A549 (cell line): ENCODE results near the gene CUX1. TPM values are rescaled to one million over a fixed set of nuclear protein-coding genes. Genes with fewer than 3 reads are reported as not detected.

Experiments
- ATAC-seq, 2 experiments: fragments of 200-7000 bp in 1 of 2; fragments of >200 bp in 1 of 2; cut with Nextera tagmentation in 1 of 2; cut with Tn5 transposase in 1 of 2; 3 replicates each; pipeline versions ENCODE4 v1.8.0 to v1.9.1; 2018 to 2020; ENCODE audit warnings: mild to moderate bottlenecking in 1 of 2, moderate library complexity in 1 of 2
- CTCF ChIA-PET: fragments of 300-600 bp; sonication (Branson Sonifier 250); formaldehyde crosslinking; extraction: SDS; loops from one replicate; lab custom pipeline; 2021; ENCODE audit warnings: antibody characterized with exemption, inconsistent platforms; lab: Yijun Ruan, JAX
- POLR2A ChIA-PET: fragments of 350-600 bp; formaldehyde crosslinking; extraction: SDS; loops from one replicate; lab custom pipeline; 2021; ENCODE audit warnings: antibody characterized with exemption, inconsistent platforms; lab: Yijun Ruan, JAX
- DNase-seq, 2 experiments: peaks; one replicate each; pipeline versions ENCODE4 v3.0.0 to v3.0.0-alpha.2; 2011 to 2016; ENCODE audit warnings: low read depth in 1 of 2, low spot score in 1 of 2
- FAIRE-seq: peaks from 2 replicates; lab custom pipeline; 2011; peaks lifted over from hg19 to GRCh38; lab: Jason Lieb, UNC
- H3K27ac ChIP-seq, 2 experiments: fragments of >200 bp; sonication (Bioruptor Twin); formaldehyde crosslinking; 3 replicates each; pipeline ENCODE4 v1.5.1; 2016 to 2017
- H3K4me1 ChIP-seq: fragments of >200 bp; sonication (Bioruptor Twin); formaldehyde crosslinking; 3 replicates; pipeline ENCODE4 v1.6.1; 2016
- H3K4me2 ChIP-seq: fragments of >200 bp; sonication (Bioruptor Twin); formaldehyde crosslinking; 3 replicates; pipeline ENCODE4 v1.6.1; 2016
- H3K4me3 ChIP-seq: fragments of >200 bp; sonication (Bioruptor Twin); formaldehyde crosslinking; 3 replicates; pipeline ENCODE4 v1.5.1; 2016
- H3K9me3 ChIP-seq: fragments of >200 bp; sonication (Bioruptor Twin); formaldehyde crosslinking; 3 replicates; pipeline ENCODE4 v1.6.1; 2016
- BHLHE40 ChIP-seq: IDR thresholded peaks from 2 replicates; pipeline ENCODE4 v1.6.1; 2012; ENCODE audit warnings: low read depth, low read length, inconsistent platforms
- CEBPB ChIP-seq, 2 experiments: fragments of >200 bp in 1 of 2; sonication (Bioruptor Twin) in 1 of 2; formaldehyde crosslinking in 1 of 2; IDR thresholded peaks; 2 replicates each; pipeline ENCODE4 v1.6.1; 2012 to 2016
- CHD2 ChIP-seq: fragments of 150-350 bp; IDR thresholded peaks from 2 replicates; pipeline ENCODE4 v1.6.1; 2014; ENCODE audit warnings: low read length; ENCODE audit not compliant: partially characterized antibody
- CHD4 ChIP-seq: fragments of 200-600 bp; sonication (generic); IDR thresholded peaks from 2 replicates; pipeline ENCODE4 v1.6.1; 2016; ENCODE audit warnings: antibody characterized with exemption, mild to moderate bottlenecking, borderline replicate concordance
- EHF ChIP-seq: fragments of 250-450 bp; sonication (Bioruptor Pico); IDR thresholded peaks from 2 replicates; pipeline ENCODE4 v1.5.0; 2020; ENCODE audit warnings: mild to moderate bottlenecking
- EP300 ChIP-seq, 2 experiments: fragments of >200 bp; sonication (Bioruptor Twin); formaldehyde crosslinking; IDR thresholded peaks; 2 replicates in 1 of 2; 3 replicates in 1 of 2; pipeline ENCODE4 v1.6.1; 2016 to 2017
- GATA3 ChIP-seq: IDR thresholded peaks from 2 replicates; pipeline ENCODE4 v1.6.1; 2012; ENCODE audit warnings: borderline replicate concordance
- HDAC2 ChIP-seq: fragments of 200-600 bp; sonication (generic); IDR thresholded peaks from 2 replicates; pipeline ENCODE4 v1.6.1; 2016
- HEYL ChIP-seq: fragments of 250-450 bp; sonication (Bioruptor Pico); IDR thresholded peaks from 2 replicates; pipeline ENCODE4 v1.8.0; 2021; ENCODE audit warnings: mild to moderate bottlenecking, moderate library complexity
- HOXA7 ChIP-seq: fragments of 250-450 bp; sonication (Bioruptor Pico); IDR thresholded peaks from 2 replicates; pipeline ENCODE4 v1.5.0; 2020; ENCODE audit warnings: mild to moderate bottlenecking, moderate library complexity
- HOXB5 ChIP-seq: fragments of 250-450 bp; sonication (Bioruptor Pico); IDR thresholded peaks from 2 replicates; pipeline ENCODE4 v1.5.0; 2020; ENCODE audit warnings: mild to moderate bottlenecking, moderate library complexity
- JUNB ChIP-seq: fragments of >200 bp; sonication (Bioruptor Twin); formaldehyde crosslinking; IDR thresholded peaks from 2 replicates; pipeline ENCODE4 v1.6.1; 2016
- MYC ChIP-seq: IDR thresholded peaks from 2 replicates; pipeline ENCODE4 v1.6.1; 2012; ENCODE audit warnings: mild to moderate bottlenecking, inconsistent platforms, low read length, improper control_type of control experiment, borderline replicate concordance
- NPAS2 ChIP-seq: fragments of 250-450 bp; sonication (Bioruptor Pico); IDR thresholded peaks from 2 replicates; pipeline ENCODE4 v1.8.0; 2022; ENCODE audit warnings: mild to moderate bottlenecking, moderate library complexity, borderline replicate concordance
- RFX5 ChIP-seq: fragments of 450-650 bp; IDR thresholded peaks from 2 replicates; pipeline ENCODE4 v1.7.1; 2014; ENCODE audit warnings: antibody characterized with exemption, mild to moderate bottlenecking, moderate library complexity
- TFCP2L1 ChIP-seq: fragments of 250-450 bp; sonication (Bioruptor Pico); IDR thresholded peaks from 2 replicates; pipeline ENCODE4 v1.5.0; 2021; ENCODE audit warnings: mild to moderate bottlenecking
- ZFP36 ChIP-seq: fragments of 450-650 bp; IDR thresholded peaks from 2 replicates; pipeline ENCODE4 v1.6.1; 2014; ENCODE audit warnings: borderline replicate concordance; ENCODE audit not compliant: partially characterized antibody
- ZSCAN20 ChIP-seq: fragments of 250-450 bp; sonication (Bioruptor Pico); IDR thresholded peaks from 2 replicates; pipeline ENCODE4 v1.8.0; 2022; ENCODE audit warnings: mild to moderate bottlenecking, moderate library complexity
- WGBS: methylation state at CpG from one replicate; pipeline ENCODE4 v1.1.6; 2017; ENCODE audit errors: missing lambda C conversion rate; 5-methylcytosine and 5-hydroxymethylcytosine counted together
- polyA plus RNA-seq, 4 experiments: library from polyadenylated mRNA; depleted of rRNA in 3 of 4; stranded (reverse); fragments of >200 nt; fragmentation: RNase III in 1 of 4; extraction: RNeasy Plus Mini Kit Qiagen cat#74134 plus additional on column Dnase treatment in 1 of 4; gene quantifications; 2 replicates in 3 of 4; 3 replicates in 1 of 4; pipeline ENCODE4 v1.2.3, GENCODE V29; 2011 to 2017
- TF ChIP-seq, protein P1 (sequence below): fragments of 200-600 bp; sonication (generic); IDR thresholded peaks from 2 replicates; pipeline ENCODE4 v1.6.1; 2016; ENCODE audit warnings: antibody characterized with exemption, mild to moderate bottlenecking, moderate library complexity
- TF ChIP-seq, protein P2 (sequence below): fragments of 450-650 bp; IDR thresholded peaks from 2 replicates; pipeline ENCODE4 v1.6.1; 2014; ENCODE audit warnings: antibody characterized with exemption
- TF ChIP-seq, protein P3 (sequence below): fragments of >200 bp; sonication (Bioruptor Twin); formaldehyde crosslinking; IDR thresholded peaks from 3 replicates; pipeline ENCODE4 v1.5.1; 2016

CUX1 gene
- polyA plus RNA-seq, 2 of the 4 experiments (the other 2 are of a cell fraction), result 32.7 to 33.4 TPM

DNA sequence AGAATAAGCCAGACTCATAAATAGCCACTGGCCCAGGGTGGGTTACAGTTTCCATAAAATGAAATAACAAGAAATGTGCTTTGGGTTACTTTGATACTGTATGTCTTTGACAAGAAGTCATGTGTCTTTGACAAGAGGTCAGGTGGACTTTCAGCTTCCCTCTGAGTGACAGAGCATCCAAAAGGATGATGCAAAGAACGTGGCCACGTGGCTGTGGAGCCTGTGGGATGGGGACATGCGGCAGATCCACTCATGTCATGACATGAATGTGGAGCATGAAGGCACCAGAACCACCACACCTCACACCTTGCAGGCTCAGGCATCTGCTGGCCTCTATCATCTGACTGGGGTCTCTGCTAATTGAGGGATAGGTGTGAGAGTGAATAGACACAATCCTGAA, 37.1 kb upstream of the CUX1 start (continued):
- TF ChIP-seq, protein P1, sequence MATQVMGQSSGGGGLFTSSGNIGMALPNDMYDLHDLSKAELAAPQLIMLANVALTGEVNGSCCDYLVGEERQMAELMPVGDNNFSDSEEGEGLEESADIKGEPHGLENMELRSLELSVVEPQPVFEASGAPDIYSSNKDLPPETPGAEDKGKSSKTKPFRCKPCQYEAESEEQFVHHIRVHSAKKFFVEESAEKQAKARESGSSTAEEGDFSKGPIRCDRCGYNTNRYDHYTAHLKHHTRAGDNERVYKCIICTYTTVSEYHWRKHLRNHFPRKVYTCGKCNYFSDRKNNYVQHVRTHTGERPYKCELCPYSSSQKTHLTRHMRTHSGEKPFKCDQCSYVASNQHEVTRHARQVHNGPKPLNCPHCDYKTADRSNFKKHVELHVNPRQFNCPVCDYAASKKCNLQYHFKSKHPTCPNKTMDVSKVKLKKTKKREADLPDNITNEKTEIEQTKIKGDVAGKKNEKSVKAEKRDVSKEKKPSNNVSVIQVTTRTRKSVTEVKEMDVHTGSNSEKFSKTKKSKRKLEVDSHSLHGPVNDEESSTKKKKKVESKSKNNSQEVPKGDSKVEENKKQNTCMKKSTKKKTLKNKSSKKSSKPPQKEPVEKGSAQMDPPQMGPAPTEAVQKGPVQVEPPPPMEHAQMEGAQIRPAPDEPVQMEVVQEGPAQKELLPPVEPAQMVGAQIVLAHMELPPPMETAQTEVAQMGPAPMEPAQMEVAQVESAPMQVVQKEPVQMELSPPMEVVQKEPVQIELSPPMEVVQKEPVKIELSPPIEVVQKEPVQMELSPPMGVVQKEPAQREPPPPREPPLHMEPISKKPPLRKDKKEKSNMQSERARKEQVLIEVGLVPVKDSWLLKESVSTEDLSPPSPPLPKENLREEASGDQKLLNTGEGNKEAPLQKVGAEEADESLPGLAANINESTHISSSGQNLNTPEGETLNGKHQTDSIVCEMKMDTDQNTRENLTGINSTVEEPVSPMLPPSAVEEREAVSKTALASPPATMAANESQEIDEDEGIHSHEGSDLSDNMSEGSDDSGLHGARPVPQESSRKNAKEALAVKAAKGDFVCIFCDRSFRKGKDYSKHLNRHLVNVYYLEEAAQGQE, result no peak
- TF ChIP-seq, protein P2, sequence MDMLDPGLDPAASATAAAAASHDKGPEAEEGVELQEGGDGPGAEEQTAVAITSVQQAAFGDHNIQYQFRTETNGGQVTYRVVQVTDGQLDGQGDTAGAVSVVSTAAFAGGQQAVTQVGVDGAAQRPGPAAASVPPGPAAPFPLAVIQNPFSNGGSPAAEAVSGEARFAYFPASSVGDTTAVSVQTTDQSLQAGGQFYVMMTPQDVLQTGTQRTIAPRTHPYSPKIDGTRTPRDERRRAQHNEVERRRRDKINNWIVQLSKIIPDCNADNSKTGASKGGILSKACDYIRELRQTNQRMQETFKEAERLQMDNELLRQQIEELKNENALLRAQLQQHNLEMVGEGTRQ, result no peak
- TF ChIP-seq GATA3, result no peak
- no peak for TF ChIP-seq MYC
- TF ChIP-seq CEBPB (IDR thresholded peaks at IDR 0.05), result no peak

DNA sequence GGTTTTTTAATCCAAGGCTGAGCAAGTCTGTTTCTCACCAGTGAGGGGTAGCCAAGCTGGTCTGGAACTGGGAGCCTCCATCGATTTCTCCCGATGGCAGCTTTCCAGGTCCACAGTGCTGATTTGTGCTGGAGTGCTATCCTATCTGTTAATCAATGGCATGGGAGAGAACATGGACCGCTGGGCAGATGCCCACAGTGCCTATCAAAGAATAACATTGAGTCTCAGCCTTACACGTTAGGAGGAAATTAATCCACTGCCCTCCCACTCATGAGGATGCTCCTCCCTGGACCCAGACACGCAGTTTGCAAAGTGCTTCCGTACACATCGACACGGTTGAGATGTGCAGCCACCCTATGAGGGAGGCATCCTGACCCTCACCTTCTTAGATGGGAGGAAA, 36.0 kb upstream of the CUX1 start:
- Histone ChIP-seq H3K4me2 (no peak overlapping the region), H3K4me1 (no peaks in the 10 kb centered on the region), H3K9me3 (no peaks in the 10 kb centered on the region), H3K4me3 (no peak overlapping the region), H3K27ac (no peak overlapping the region)
- CTCF ChIA-PET, result no interaction called here
- DNase-seq (no peak), ATAC-seq (no peak), FAIRE-seq (no peak)
- WGBS, result 66% methylated on average over 8 of the region's 8 CpGs
- TF ChIP-seq, protein P1, result peak; percentile 31; the same call in 1 of the 2 replicates
- TF ChIP-seq CHD4, result no peak
- POLR2A ChIA-PET, result no interaction called here

DNA sequence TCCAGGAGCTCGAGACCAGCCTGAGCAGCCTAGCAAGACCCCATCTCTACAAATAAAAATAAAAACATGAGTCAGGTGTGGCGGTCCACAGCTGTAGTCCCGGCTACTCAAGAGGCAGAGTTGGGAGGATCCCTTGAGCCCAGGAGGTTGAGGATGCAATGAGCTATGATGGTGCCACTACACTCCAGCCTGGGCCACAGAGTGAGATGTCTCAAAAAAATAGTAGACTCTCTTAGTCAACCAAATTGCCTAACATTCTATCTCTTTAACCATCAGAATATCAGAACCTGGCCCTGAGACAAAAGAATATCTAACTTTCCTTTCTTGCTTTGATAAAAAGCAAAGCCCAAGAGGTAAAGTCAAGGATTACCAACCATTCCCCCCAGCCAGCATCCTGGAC, 35.0 kb upstream of the CUX1 start:
- ChIA-PET POLR2A (no interaction called here), CTCF (interaction anchor here (0.6 kb wide), 1 partner anchor 397 kb away, joined by 3 read pairs; no protein-coding TSS in a partner anchor)

More for the DNA sequence above, 35.0 kb upstream of the CUX1 start:
- H3K4me3 ChIP-seq, result no peak overlapping the region
- no peaks in the 10 kb centered on the region for H3K9me3 ChIP-seq
- no peak overlapping the region for H3K27ac ChIP-seq
- FAIRE-seq, result no peak
- ATAC-seq, result no peak
- 68% methylated on average over 3 of the region's 3 CpGs for WGBS
- TF ChIP-seq HOXA7 (CRISPR knock-in tag) (no peak), JUNB (no peak), TFCP2L1 (no peak), RFX5 (no peak), HDAC2 (no peak), ZFP36 (no peak), EP300 (IDR thresholded peaks at IDR 0.05) (no peak), HOXB5 (CRISPR knock-in tag) (no peak), HEYL (CRISPR knock-in tag) (no peak), NPAS2 (CRISPR knock-in tag) (no peak), EHF (CRISPR knock-in tag) (no peak), BHLHE40 (no peak), CHD2 (no peak), ZSCAN20 (CRISPR knock-in tag) (no peak)
- TF ChIP-seq, protein P3, sequence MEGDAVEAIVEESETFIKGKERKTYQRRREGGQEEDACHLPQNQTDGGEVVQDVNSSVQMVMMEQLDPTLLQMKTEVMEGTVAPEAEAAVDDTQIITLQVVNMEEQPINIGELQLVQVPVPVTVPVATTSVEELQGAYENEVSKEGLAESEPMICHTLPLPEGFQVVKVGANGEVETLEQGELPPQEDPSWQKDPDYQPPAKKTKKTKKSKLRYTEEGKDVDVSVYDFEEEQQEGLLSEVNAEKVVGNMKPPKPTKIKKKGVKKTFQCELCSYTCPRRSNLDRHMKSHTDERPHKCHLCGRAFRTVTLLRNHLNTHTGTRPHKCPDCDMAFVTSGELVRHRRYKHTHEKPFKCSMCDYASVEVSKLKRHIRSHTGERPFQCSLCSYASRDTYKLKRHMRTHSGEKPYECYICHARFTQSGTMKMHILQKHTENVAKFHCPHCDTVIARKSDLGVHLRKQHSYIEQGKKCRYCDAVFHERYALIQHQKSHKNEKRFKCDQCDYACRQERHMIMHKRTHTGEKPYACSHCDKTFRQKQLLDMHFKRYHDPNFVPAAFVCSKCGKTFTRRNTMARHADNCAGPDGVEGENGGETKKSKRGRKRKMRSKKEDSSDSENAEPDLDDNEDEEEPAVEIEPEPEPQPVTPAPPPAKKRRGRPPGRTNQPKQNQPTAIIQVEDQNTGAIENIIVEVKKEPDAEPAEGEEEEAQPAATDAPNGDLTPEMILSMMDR, result no peak
- TF ChIP-seq, protein P1, result no peak
- H3K4me1 ChIP-seq, result no peaks in the 10 kb centered on the region
- no peak for DNase-seq
- no peak overlapping the region for H3K4me2 ChIP-seq
